Psoas muscle (tissue), 8 donors: ENCODE measurements around the gene BRME1. TPM values are rescaled to one million over a fixed set of nuclear protein-coding genes. Genes with fewer than 3 reads are reported as not detected.
A peak's percentile ranks its signal among the peaks of the same experiment; 100 is the strongest.

ENCODE experiments used
- ATAC-seq, 4 donors: fragments of 200-7000 bp; cut with Tn5 transposase; one replicate each; pipeline ENCODE4 v1.9.1; 2020; ENCODE audit warnings: moderate library complexity in 3 of 4, mild to moderate bottlenecking in 2 of 4
- DNase-seq, 2 donors: peaks; one replicate each; pipeline ENCODE4 v3.0.0-alpha.2; 2020
- H3K27ac ChIP-seq: fragments of 200-600 bp; one replicate; pipeline ENCODE4 v1.8.0; 2022
- H3K27me3 ChIP-seq, 3 donors: fragments of 200-600 bp in 1 of 3; one replicate each; pipeline versions ENCODE4 v1.6.1 to v1.8.0; 2013 to 2022; ENCODE audit warnings: low read length in 2 of 3, mild to moderate bottlenecking in 2 of 3, moderate library complexity in 1 of 3; ENCODE audit not compliant: insufficient read depth in 3 of 3
- H3K36me3 ChIP-seq, 2 donors: fragments of 200-600 bp in 1 of 2; one replicate each; pipeline versions ENCODE4 v1.6.1 to v1.8.0; 2013 to 2022; ENCODE audit warnings: low read depth in 1 of 2, mild to moderate bottlenecking in 1 of 2, moderate library complexity in 1 of 2; ENCODE audit not compliant: insufficient read depth in 1 of 2
- H3K4me1 ChIP-seq: fragments of 200-600 bp; one replicate; pipeline ENCODE4 v1.8.0; 2022
- H3K4me3 ChIP-seq: fragments of 200-600 bp; one replicate; pipeline ENCODE4 v1.8.0; 2022; ENCODE audit warnings: mild to moderate bottlenecking
- H3K9me3 ChIP-seq: fragments of 200-600 bp; one replicate; pipeline ENCODE4 v1.8.0; 2022
- CTCF ChIP-seq: fragments of 200-600 bp; IDR thresholded peaks from one replicate; pipeline ENCODE4 v1.8.0; 2022; ENCODE audit warnings: antibody characterized with exemption
- WGBS, 3 donors: extraction: QIAGEN DNeasy Blood & Tissue Kit; methylation state at CpG; one replicate each; pipeline versions ENCODE4 v1.1.6 to v1.1.7; 2013; 5-methylcytosine and 5-hydroxymethylcytosine counted together
- intact Hi-C, 2 donors: fragments of 100-400 bp; cut with DNase I; formaldehyde crosslinking; loops; one replicate each; pipeline versions ENCODE4 v1.11.0 to v1.14.2; 2022
- polyA plus RNA-seq, 3 donors: library from polyadenylated mRNA; stranded (reverse); fragments of 200-250 nt; gene quantifications; one replicate each; pipeline ENCODE4 v1.2.3, GENCODE V29; 2013
- total RNA-seq, 4 donors: library from RNA; stranded (reverse); fragmentation: NEBNext Ultra II Directional in 2 of 4; extraction: Animal tissue kit (Norgen Biotek cat#: 25700) in 2 of 4; gene quantifications; one replicate each; pipeline versions ENCODE4 v1.2.1 to v1.2.4, GENCODE V29; 2021 to 2023
- donor health status: healthy with polysubstance abuse.
- donor health status: DM: no; HTN: no; CAD: no; lungs with moderate emphysema.
- donor health status: Bipolar disorder and iron deficiency.
- donor health status: healthy.
- donor health status: DM: yes; HTN: yes; CAD: no.
- donor health status: DM: no; HTN: no; CAD: no.
- donor health status: DM: no; HTN: no; CAD: no.
- donor health status: DM: yes; HTN: yes; CAD: no.

Gene BRME1
- total and polyA plus RNA-seq, 7 donors = 0.27 to 2.5 (median 1.1) TPM

DNA sequence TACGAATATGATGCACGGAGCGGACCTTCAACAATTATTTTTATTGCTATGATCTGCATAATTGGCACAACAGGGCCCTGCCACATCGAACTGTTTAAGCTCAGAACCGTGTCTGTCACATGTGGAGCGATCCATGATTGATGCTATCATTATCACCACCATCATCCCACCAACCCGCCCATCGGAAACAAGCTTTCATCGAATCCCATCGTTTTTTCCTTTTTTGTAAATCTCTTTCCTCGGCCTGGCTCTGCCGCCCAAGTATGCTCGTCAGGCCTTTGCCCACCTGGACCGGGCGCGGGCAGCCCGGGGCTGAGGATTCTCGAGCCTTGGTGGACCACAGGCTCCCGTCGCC lies 45.9 kb upstream of the BRME1 start:
- Histone ChIP-seq H3K36me3 (peaks cover 0 to 25% of the 10 kb centered on the region in 2 donors), H3K4me1 (peaks cover 10% of the 10 kb centered on the region), H3K4me3 (peak overlapping the region; percentile 80), H3K27me3 (no peaks in the 10 kb centered on the region), H3K9me3 (no peaks in the 10 kb centered on the region), H3K27ac (no peak overlapping the region)
- no peak for DNase-seq
- ATAC-seq = no peak
- intact Hi-C loops = loop anchor here (5.0 kb wide), 1 partner anchor 44 kb away; the partner anchor contains the start of genes BRME1 (in 2 of the 2) and CC2D1A (in 2 of the 2)
- no peak for TF ChIP-seq CTCF
- WGBS, 3 donors = 9 to 11% (median 10%) methylated on average over 20 of the region's 20 CpGs

GRCh38 chr19:13951043-13951442 lies 45.1 kb upstream of the BRME1 start:
- Histone ChIP-seq H3K4me3 (no peak overlapping the region), H3K9me3 (no peaks in the 10 kb centered on the region), H3K36me3 (peaks cover 0 to 18% of the 10 kb centered on the region in 2 donors), H3K27me3 (no peaks in the 10 kb centered on the region), H3K27ac (no peak overlapping the region), H3K4me1 (peaks cover 10% of the 10 kb centered on the region)
- TF ChIP-seq CTCF = no peak
- ATAC-seq (no peak), DNase-seq (no peak)
- intact Hi-C loops = loop anchor here (5.0 kb wide), 1 partner anchor 44 kb away; the partner anchor contains the start of genes BRME1 (in 2 of the 2) and CC2D1A (in 2 of the 2)
- 78 to 87% (median 85%) methylated on average over 2 of the region's 2 CpGs for WGBS, 3 donors

GRCh38 chr19:13946414-13946813 lies 40.5 kb upstream of the BRME1 start:
- DNase-seq (no peak), ATAC-seq (no peak)
- intact Hi-C loops = no loop called here
- no peak overlapping the region for H3K4me3 ChIP-seq
- WGBS, 3 donors = 93 to 96% (median 95%) methylated on average over 4 of the region's 4 CpGs
- H3K27me3 ChIP-seq = no peaks in the 10 kb centered on the region
- H3K36me3 ChIP-seq = no peaks in the 10 kb centered on the region
- no peaks in the 10 kb centered on the region for H3K9me3 ChIP-seq
- no peak overlapping the region for H3K27ac ChIP-seq
- no peak for TF ChIP-seq CTCF
- no peaks in the 10 kb centered on the region for H3K4me1 ChIP-seq

DNA sequence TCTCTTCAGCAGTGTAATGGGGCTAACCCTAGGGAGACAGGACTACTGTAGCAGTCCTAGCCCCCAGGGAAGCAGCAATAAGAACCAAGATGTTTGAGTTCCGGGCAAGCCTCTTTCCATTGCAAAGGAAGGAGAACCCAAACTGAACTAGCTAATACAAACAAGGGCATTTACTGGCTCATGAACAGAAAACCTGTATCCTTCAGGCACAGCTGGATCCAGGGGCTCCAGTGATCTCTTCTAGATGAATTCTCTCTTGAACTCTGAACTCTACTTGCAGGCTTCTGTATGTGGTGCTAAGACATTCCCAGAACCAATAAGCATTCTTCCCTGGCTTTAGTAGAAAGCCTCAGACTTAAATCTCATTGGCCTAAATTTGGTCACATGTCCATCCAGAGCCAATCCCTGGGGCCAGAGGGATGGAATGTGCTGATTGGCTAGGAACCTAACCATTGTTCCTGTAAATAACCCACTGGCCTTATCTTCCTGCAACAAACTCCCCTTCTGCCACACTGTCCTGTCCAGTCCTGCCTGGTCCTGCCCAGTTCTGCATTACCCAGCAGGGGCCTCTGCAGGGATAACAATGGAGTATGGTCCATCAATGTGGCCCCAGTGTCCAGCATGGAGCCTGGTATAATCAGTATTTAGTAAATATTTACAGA lies 36.2 kb upstream of the BRME1 start:
- no peak for DNase-seq
- WGBS, 3 donors = 88 to 95% (median 94%) methylated on average over 1 of the region's 1 CpG
- no peaks in the 10 kb centered on the region for H3K4me1 ChIP-seq
- H3K27ac ChIP-seq = no peak overlapping the region
- no peak for TF ChIP-seq CTCF
- no peaks in the 10 kb centered on the region for H3K36me3 ChIP-seq
- intact Hi-C loops = no loop called here
- peaks cover 0 to 3% (median 2%) of the 10 kb centered on the region in 3 donors for H3K27me3 ChIP-seq
- no peak for ATAC-seq
- H3K4me3 ChIP-seq = no peak overlapping the region
- H3K9me3 ChIP-seq = no peaks in the 10 kb centered on the region
